GM12872 (cell line): ENCODE measurements around the gene SIVA1.

ENCODE experiments used
- CTCF ChIP-seq: IDR thresholded peaks from 3 replicates; pipeline ENCODE4 v1.5.1; 2011; ENCODE audit warnings: low read depth, mild to moderate bottlenecking, low read length, moderate library complexity; ENCODE audit not compliant: insufficient read depth

SIVA1 gene

DNA sequence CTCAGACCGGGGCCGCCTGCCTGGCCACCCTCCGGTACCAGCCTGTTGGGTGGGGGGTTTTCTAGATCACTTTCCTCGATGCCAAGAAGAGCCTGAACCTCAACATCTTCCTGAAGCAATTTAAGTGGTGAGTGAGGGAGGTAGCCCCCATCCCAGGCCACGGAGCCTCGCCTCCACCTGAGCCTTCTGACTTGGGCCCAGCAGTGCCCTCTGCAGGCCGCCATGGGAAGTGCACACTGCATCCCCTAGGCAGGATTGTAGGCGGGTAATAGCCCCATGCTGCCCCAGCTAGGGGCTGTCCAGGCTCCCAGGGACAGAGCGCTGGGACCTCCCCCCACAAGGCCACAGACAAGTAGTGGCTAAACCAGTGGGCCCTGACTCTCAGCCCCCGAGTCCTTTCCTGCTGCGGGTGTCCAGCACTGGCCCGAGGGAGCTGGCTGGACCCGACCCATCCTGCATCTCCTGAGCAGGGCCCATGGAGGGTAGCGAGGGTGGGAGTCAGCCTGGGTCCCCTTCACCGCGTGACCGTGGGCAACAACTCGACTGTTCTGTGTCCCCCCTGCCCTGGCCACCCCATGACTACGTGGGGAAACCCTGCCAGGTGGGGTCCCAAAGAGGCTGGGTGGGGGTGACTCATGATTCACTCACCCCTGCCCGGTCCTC lies 44.2 kb upstream of the SIVA1 start:
- peak; percentile 99 for TF ChIP-seq CTCF

- TF ChIP-seq CTCF = no peak
Observed at GRCh38 chr14:104709387-104710039, 43.4 kb upstream of the SIVA1 start.

DNA sequence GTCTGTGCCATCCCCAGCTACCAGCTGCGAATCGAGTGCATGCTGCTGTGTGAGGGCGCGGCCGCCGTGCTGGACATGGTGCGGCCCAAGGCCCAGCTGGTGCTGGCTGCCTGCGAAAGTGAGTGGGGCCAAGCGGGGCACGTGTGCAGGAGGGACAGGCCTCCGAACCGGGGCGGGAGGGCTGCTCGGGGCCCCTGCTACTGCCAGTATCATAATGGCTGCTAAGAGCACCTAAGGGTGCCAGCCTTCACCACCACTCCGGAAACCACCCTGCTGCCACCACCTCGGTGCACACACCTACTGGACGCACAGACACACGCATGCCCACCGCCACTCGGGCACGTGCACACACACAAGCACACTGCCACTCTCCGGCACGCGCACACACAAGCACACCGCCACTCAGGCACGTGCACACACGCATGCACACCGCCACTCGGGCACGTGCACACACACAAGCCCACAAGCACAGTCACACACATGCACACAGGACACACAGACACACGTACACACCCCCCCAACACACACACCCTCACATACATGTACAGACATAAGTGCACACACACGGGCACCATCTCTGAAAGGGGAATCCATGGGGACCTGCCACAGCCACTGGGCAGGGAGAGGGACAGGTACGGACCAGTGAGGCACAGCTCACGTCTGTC lies 42.7 kb upstream of the SIVA1 start:
- no peak for TF ChIP-seq CTCF

DNA sequence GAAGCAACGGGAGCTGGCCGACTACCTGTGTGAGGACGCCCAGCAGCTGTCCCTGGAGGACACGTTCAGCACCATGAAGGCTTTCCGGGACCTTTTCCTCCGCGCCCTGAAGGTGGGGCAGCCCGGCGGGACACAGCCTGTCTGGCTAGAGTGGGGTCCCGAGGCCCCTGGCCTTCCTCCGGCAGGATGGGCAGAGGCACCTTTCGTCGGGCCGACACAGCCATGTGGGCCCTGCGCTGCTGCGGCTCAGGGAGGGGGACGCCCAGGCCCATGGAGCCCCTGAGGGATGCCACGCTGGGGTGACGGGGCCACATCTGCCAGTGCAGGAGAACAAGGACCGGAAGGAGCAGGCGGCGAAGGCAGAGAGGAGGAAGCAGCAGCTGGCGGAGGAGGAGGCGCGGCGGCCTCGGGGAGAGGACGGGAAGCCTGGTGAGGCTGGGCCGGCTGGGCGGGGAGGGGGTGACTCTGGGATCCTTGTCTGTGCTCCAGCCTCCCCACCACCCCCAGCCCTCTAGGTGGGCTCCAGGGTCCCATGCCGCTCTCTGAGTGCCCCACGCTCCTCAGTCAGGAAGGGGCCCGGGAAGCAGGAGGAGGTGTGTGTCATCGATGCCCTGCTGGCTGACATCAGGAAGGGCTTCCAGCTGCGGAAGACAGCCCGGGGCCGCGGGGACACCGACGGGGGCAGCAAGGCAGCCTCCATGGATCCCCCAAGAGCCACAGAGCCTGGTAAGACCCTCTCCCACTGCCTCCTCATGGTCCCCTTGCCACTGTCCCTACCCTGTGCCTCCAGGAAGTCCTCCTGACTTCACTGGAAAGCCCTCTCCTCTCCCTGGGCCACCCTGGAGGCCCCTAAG lies 39.8 kb upstream of the SIVA1 start:
- TF ChIP-seq CTCF = no peak

DNA sequence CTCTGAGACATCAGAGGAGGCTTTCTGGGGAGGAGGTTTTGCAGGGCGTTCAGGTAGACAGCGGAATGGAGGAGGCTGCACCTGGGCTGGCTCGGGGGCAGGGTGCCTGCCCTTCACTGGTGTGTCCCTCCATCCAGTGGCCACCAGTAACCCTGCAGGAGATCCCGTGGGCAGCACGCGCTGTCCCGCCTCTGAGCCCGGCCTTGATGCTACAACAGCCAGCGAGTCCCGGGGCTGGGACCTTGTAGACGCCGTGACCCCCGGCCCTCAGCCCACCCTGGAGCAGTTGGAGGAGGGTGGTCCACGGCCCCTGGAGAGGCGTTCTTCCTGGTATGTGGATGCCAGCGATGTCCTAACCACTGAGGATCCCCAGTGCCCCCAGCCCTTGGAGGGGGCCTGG lies 38.9 kb upstream of the SIVA1 start:
- TF ChIP-seq CTCF = no peak

DNA sequence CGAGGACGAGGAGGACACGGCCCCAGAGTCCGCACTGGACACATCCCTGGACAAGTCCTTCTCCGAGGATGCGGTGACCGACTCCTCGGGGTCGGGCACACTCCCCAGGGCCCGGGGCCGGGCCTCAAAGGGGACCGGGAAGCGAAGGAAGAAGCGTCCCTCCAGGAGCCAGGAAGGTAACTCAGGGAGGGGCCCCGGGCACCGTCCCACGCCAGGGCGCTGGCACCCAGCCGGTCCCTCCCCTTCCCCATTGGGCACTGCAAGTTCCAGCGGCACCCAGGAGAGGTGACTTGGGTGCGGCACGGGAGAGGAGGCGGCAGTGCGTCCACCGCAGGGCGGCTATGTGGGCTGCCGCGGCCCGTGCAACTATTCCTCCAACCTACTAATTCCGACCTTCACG lies 38.3 kb upstream of the SIVA1 start:
- no peak for TF ChIP-seq CTCF

DNA sequence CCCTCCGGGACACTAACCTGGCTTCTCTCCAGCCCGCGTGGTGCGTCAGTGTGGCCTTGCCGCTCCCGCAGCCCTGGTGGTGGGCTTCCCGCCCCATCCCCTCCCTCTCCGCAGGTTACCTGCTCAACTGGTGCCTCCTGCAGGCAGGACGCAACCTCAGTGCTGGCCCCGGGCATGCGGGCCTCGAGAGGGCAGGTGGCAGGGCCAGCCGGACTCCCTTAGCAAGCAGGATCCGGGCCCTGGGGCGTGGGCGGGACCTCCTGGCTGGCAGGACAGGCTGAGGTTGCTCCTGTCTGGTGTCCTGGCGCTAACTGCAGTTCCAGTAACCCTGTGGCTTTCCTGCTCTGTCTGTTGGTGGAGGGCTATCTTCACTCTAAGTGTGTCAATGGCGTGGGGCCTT lies 37.5 kb upstream of the SIVA1 start:
- TF ChIP-seq CTCF = no peak
